Spinal cord (tissue), 10 donors: ENCODE data around the gene PCDHA1. TPM values are rescaled to one million over a fixed set of nuclear protein-coding genes. Genes with fewer than 3 reads are reported as not detected.
A peak's percentile ranks its signal among the peaks of the same experiment; 100 is the strongest.
"Not testable (repeated sequence)": the region's sequence is repeated elsewhere in the genome, so short reads cannot be mapped to it uniquely, and the experiment has no call there.

ENCODE experiments used
- DNase-seq, 6 donors: peaks; one replicate each; pipeline versions ENCODE4 v3.0.0 to v3.0.0-alpha.2; 2013 to 2015; ENCODE audit warnings: low spot score in 6 of 6, low read depth in 4 of 6
- H3K27ac ChIP-seq: one replicate; pipeline ENCODE4 v1.5.1; 2013; ENCODE audit warnings: low read depth, low read length, control low read depth
- H3K27me3 ChIP-seq: one replicate; pipeline ENCODE4 v1.6.1; 2013; ENCODE audit warnings: low read length; ENCODE audit not compliant: control insufficient read depth, insufficient read depth
- H3K36me3 ChIP-seq: one replicate; pipeline ENCODE4 v1.6.1; 2013; ENCODE audit warnings: low read length; ENCODE audit not compliant: control insufficient read depth, insufficient read depth
- H3K4me1 ChIP-seq: one replicate; pipeline ENCODE4 v1.6.1; 2013; ENCODE audit warnings: low read length; ENCODE audit not compliant: control insufficient read depth, insufficient read depth
- H3K4me3 ChIP-seq: one replicate; pipeline ENCODE4 v1.5.1; 2013; ENCODE audit warnings: low read depth, low read length, control low read depth
- H3K9me3 ChIP-seq: one replicate; pipeline ENCODE4 v1.6.1; 2013; ENCODE audit warnings: low read length; ENCODE audit not compliant: control insufficient read depth, insufficient read depth
- WGBS: methylation state at CpG from one replicate; pipeline ENCODE4 v1.1.5; 2013; ENCODE audit warnings: missing lambda C conversion rate; ENCODE audit not compliant: insufficient coverage; 5-methylcytosine and 5-hydroxymethylcytosine counted together
- polyA plus RNA-seq, 2 donors: library from polyadenylated mRNA; unstranded; fragments of 120-200 nt; gene quantifications; one replicate each; pipeline ENCODE4 v1.2.1, GENCODE V29; 2013; ENCODE audit not compliant: insufficient read length in 2 of 2
- total RNA-seq, 2 donors: library from RNA; depleted of rRNA in 1 of 2; stranded (reverse); fragments of 120-200 nt in 1 of 2; fragments of >200 nt in 1 of 2; gene quantifications; one replicate each; pipeline versions ENCODE4 v1.2.3 to v1.2.4, GENCODE V29; 2013 to 2014
- donor health status: healthy.

PCDHA1 gene
- total and polyA plus RNA-seq, 4 donors: 1.0 to 9.7 (median 5.5) TPM

DNA sequence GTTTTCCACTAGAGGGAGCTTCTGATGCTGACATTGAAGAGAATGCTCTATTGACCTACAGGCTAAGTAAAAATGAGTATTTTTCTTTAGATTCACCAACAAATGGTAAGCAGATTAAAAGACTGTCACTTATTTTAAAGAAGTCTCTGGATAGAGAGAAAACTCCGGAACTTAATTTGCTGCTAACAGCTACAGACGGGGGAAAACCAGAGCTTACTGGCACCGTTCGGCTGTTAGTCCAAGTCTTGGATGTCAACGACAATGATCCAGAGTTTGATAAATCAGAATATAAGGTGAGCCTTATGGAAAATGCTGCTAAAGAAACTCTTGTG is 83.6 kb downstream of the PCDHA1 start:
- Histone ChIP-seq H3K27ac (no peak overlapping the region), H3K27me3 (no peaks in the 10 kb centered on the region), H3K4me1 (peaks cover 4% of the 10 kb centered on the region), H3K9me3 (peaks cover 13% of the 10 kb centered on the region), H3K4me3 (no peak overlapping the region), H3K36me3 (peaks cover 14% of the 10 kb centered on the region)
- 21% methylated on average over 2 of the region's 5 CpGs for WGBS
- DNase-seq: peak in 1 of 6 donors; percentile 43

DNA sequence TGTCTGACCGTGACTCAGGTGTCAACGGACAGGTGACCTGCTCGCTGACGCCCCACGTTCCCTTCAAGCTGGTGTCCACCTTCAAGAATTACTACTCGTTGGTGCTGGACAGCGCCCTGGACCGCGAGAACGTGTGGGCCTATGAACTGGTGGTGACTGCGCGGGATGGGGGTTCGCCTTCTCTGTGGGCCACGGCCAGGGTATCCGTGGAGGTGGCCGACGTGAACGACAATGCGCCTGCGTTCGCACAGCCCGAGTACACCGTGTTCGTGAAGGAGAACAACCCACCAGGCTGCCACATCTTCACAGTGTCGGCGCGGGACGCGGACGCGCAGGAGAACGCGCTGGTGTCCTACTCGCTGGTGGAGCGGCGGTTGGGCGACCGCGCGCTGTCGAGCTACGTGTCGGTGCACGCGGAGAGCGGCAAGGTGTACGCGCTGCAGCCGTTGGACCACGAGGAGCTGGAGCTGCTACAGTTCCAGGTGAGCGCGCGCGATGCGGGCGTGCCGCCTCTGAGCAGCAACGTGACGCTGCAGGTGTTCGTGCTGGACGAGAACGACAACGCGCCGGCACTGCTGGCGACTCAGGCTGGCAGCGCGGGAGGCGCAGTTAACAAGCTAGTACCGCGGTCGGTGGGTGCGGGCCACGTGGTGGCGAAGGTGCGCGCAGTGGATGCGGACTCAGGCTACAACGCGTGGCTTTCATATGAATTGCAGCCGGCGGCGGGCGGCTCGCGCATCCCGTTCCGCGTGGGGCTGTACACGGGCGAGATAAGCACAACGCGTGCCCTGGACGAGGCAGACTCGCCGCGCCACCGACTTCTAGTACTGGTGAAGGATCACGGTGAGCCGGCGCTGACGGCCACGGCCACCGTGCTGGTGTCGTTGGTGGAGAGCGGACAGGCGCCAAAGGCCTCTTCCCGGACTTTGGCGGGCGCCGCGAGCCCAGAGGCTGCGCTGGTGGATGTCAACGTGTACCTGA is 84.6 kb downstream of the PCDHA1 start:
- DNase-seq: no peak
- Histone ChIP-seq H3K9me3 (peaks cover 13% of the 10 kb centered on the region), H3K4me3 (no peak overlapping the region), H3K4me1 (peaks cover 4% of the 10 kb centered on the region), H3K27ac (no peak overlapping the region), H3K27me3 (no peaks in the 10 kb centered on the region), H3K36me3 (peaks cover 17% of the 10 kb centered on the region)
- 37% methylated on average over 114 of the region's 114 CpGs for WGBS

DNA sequence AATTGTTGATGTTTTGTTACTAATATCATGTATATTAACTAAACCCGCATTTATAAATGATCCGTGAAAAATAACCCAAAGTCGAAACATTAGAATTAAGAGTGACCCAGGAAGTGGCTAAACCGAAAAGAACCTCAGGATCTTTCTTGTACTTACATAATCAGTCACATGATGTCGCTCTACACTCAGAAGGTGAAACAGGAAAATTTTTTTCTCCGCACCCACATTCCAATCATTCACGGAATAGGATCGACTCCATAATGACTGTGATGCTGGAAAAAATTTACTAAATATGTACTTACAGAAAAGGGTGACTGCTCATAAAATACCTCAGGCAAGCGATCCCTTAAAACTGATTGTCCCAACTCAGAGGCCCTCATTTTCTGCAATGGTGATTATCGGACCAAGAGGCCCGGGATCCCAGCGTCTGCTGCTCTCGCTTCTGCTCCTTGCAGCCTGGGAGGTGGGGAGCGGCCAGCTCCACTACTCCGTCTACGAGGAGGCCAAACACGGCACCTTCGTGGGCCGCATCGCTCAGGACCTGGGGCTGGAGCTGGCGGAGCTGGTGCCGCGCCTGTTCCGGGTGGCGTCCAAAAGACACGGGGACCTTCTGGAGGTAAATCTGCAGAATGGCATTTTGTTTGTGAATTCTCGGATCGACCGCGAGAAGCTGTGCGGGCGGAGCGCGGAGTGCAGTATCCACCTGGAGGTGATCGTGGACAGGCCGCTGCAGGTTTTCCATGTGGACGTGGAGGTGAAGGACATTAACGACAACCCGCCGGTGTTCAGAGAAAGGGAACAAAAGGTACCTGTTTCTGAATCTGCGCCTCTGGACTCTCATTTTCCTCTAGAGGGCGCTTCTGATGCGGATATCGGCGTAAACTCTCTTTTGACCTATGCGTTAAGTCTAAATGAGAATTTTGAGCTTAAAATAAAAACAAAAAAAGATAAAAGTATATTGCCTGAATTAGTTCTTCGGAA is 89.4 kb downstream of the PCDHA1 start, which contains the start of gene PCDHA12:
Gene PCDHA12, plus strand, starts transcription at position 224 of the 981 bp plus-strand sequence. Its CDS starts 165 bp downstream, at position 389.
- Histone ChIP-seq H3K27me3 (no peaks in the 10 kb centered on the region), H3K4me1 (peaks cover 3% of the 10 kb centered on the region), H3K9me3 (peaks cover 24% of the 10 kb centered on the region), H3K4me3 (no peak within 1 kb of the TSS), H3K27ac (no peak within 1 kb of the TSS), H3K36me3 (peaks cover 20% of the 10 kb centered on the region)
- peak in 2 of 6 donors; percentile 9 to 20 for DNase-seq
- WGBS: 20% methylated on average over 34 of the region's 47 CpGs

DNA sequence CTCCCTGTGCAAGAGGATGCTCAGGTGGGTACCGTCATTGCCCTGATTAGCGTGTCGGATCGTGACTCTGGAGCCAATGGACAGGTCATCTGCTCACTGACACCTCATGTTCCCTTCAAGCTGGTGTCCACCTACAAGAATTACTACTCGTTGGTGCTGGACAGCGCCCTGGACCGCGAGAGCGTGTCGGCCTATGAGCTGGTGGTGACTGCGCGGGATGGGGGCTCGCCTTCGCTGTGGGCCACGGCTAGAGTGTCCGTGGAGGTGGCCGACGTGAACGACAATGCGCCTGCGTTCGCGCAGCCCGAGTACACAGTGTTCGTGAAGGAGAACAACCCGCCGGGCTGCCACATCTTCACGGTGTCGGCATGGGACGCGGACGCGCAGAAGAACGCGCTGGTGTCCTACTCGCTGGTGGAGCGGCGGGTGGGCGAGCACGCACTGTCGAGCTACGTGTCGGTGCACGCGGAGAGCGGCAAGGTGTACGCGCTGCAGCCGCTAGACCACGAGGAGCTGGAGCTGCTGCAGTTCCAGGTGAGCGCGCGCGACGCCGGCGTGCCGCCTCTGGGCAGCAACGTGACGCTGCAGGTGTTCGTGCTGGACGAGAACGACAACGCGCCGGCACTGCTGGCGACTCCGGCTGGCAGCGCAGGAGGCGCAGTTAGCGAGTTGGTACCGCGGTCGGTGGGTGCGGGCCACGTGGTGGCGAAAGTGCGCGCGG is 90.8 kb downstream of the PCDHA1 start:
- not testable (repeated sequence) for H3K4me1 ChIP-seq, H3K27me3 ChIP-seq, DNase-seq, H3K27ac ChIP-seq, H3K4me3 ChIP-seq
- H3K9me3 ChIP-seq: peaks cover 17% of the 10 kb centered on the region
- 34% methylated on average over 80 of the region's 80 CpGs for WGBS
- H3K36me3 ChIP-seq: peaks cover 12% of the 10 kb centered on the region

DNA sequence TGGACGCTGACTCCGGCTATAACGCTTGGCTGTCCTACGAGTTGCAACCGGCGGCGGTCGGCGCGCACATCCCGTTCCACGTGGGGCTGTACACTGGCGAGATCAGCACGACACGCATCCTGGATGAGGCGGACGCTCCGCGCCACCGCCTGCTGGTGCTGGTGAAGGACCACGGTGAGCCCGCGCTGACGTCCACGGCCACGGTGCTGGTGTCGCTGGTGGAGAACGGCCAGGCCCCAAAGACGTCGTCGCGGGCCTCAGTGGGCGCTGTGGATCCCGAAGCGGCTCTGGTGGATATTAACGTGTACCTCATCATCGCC is 91.3 kb downstream of the PCDHA1 start:
- Histone ChIP-seq H3K4me3 (no peak overlapping the region), H3K27ac (no peak overlapping the region), H3K27me3 (no peaks in the 10 kb centered on the region), H3K36me3 (peaks cover 13% of the 10 kb centered on the region), H3K9me3 (peaks cover 17% of the 10 kb centered on the region), H3K4me1 (peaks cover under 1% of the 10 kb centered on the region)
- 38% methylated on average over 37 of the region's 37 CpGs for WGBS
- no peak for DNase-seq

DNA sequence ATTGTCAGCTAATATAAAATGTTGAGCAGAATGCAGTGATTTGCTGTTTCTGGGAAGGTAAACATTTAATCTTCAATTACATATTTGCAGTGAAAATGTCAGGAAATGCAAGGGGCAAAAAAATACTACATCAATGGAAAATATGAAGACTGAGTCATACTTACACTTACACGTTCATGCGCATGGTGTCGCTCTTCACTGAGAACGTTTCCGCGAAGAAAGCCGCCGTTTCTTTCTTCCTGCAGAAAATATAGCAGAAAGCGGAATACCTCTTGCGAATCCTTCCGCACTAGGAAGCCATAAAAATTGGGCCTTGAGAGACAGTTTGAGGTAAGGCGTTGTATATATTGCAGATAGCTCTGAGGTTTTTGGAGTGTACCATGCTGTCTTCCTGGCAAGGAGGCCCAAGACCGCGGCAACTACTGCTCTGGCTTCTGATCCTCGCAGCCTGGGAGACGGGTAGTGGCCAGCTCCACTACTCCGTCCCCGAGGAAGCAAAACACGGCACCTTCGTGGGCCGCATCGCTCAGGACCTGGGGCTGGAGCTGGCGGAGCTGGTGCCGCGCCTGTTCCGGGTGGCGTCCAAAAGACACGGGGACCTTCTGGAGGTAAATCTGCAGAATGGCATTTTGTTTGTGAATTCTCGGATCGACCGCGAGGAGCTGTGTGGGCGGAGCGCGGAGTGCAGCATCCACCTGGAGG is 96.1 kb downstream of the PCDHA1 start, which contains the start of gene PCDHA13:
Gene PCDHA13, plus strand, starts transcription at position 236 of the 702 bp plus-strand sequence. Its CDS starts 145 bp downstream, at position 381.
- Histone ChIP-seq H3K36me3 (peaks cover 17% of the 10 kb centered on the region), H3K27me3 (no peaks in the 10 kb centered on the region), H3K4me3 (peak within 1 kb of the TSS; percentile 26), H3K9me3 (peaks cover 27% of the 10 kb centered on the region), H3K27ac (no peak within 1 kb of the TSS), H3K4me1 (peaks cover 7% of the 10 kb centered on the region)
- 3% methylated on average over 19 of the region's 35 CpGs for WGBS
- peak in 2 of 6 donors; percentile 38 to 77 for DNase-seq

DNA sequence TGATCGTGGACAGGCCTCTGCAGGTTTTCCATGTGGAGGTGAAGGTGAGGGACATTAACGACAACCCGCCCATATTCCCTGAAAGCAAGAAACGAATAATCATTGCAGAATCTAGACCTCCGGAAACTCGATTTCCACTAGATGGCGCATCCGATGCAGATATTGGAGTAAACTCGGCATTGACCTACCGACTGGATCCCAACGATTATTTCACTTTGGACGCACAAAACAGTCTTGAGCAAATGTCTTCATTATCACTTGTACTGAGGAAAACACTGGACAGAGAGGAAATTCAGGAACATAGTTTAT is 96.6 kb downstream of the PCDHA1 start:
- Histone ChIP-seq H3K9me3 (peaks cover 23% of the 10 kb centered on the region), H3K4me1 (peaks cover 7% of the 10 kb centered on the region), H3K27me3 (no peaks in the 10 kb centered on the region), H3K36me3 (peaks cover 12% of the 10 kb centered on the region), H3K27ac (no peak overlapping the region), H3K4me3 (peak overlapping the region; percentile 26)
- peak in 2 of 6 donors; percentile 16 to 57 for DNase-seq
- WGBS: 13% methylated on average over 12 of the region's 12 CpGs

DNA sequence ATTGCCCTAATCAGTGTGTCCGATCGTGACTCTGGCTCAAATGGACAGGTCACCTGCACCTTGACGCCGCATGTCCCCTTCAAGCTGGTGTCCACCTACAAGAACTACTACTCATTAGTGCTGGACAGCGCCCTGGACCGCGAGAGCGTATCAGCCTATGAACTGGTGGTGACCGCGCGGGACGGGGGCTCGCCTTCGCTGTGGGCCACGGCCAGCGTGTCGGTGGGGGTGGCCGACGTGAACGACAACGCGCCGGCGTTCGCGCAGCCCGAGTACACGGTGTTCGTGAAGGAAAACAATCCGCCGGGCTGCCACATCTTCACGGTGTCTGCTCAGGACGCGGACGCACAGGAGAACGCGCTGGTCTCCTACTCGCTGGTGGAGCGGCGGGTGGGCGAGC is 97.4 kb downstream of the PCDHA1 start:
- Histone ChIP-seq H3K27ac (no peak overlapping the region), H3K36me3 (peaks cover 11% of the 10 kb centered on the region), H3K9me3 (peaks cover 22% of the 10 kb centered on the region), H3K4me3 (no peak overlapping the region), H3K27me3 (no peaks in the 10 kb centered on the region), H3K4me1 (peaks cover 7% of the 10 kb centered on the region)
- no peak for DNase-seq
- WGBS: 34% methylated on average over 41 of the region's 41 CpGs
